ENCODE results near the gene PTCHD1. TPM values are rescaled to one million over a fixed set of nuclear protein-coding genes. Genes with fewer than 3 reads are reported as not detected.

The PTCHD1 gene
- total RNA-seq (2022; extraction: Qiagen RNA extraction; ENCODE audit: low read depth) = not detected in 5 replicates

GRCh38 chrX:23334848-23335599, at the start of gene PTCHD1:
PTCHD1 (plus strand) TSS chrX:23334849; CDS start chrX:23334876, 27 bp downstream.

